ENCODE data around the gene TMTC1. TPM values are rescaled to one million over a fixed set of nuclear protein-coding genes. Genes with fewer than 3 reads are reported as not detected.

Gene TMTC1
- total and polyA plus RNA-seq, 2 experiments from 2014 or later: 4.8 to 24.3 TPM

DNA sequence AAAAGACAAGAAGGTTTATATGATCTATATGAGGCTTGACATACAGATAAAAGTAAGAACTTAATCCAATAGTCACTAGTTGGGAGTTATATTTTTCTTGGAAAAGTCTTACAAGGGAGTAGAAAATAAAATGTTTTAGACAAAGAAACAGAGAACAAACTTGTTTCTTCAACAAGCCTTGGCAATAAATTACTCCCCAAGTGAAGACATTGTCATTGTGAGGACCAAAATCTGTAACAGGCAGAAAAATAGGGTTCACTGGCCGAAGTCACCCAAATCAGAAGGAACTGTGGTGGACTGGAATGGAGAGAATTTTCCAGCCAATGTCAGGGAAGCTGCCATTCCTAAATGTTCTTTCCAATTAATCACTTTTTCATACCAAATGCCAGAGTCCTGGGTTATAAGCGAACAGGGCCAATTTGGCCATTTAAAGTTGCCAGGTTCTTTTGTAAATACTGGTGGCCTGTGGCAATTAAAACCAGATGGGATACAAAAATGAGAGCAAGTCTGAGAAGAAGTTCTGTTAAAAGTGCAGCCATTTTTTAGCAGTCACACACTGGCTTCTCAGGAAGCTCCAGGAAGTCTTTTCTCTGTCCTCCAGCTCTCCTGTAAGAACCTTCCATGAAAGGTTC lies 168.9 kb downstream of the TMTC1 start (continued):
- TF ChIP-seq, protein P1, sequence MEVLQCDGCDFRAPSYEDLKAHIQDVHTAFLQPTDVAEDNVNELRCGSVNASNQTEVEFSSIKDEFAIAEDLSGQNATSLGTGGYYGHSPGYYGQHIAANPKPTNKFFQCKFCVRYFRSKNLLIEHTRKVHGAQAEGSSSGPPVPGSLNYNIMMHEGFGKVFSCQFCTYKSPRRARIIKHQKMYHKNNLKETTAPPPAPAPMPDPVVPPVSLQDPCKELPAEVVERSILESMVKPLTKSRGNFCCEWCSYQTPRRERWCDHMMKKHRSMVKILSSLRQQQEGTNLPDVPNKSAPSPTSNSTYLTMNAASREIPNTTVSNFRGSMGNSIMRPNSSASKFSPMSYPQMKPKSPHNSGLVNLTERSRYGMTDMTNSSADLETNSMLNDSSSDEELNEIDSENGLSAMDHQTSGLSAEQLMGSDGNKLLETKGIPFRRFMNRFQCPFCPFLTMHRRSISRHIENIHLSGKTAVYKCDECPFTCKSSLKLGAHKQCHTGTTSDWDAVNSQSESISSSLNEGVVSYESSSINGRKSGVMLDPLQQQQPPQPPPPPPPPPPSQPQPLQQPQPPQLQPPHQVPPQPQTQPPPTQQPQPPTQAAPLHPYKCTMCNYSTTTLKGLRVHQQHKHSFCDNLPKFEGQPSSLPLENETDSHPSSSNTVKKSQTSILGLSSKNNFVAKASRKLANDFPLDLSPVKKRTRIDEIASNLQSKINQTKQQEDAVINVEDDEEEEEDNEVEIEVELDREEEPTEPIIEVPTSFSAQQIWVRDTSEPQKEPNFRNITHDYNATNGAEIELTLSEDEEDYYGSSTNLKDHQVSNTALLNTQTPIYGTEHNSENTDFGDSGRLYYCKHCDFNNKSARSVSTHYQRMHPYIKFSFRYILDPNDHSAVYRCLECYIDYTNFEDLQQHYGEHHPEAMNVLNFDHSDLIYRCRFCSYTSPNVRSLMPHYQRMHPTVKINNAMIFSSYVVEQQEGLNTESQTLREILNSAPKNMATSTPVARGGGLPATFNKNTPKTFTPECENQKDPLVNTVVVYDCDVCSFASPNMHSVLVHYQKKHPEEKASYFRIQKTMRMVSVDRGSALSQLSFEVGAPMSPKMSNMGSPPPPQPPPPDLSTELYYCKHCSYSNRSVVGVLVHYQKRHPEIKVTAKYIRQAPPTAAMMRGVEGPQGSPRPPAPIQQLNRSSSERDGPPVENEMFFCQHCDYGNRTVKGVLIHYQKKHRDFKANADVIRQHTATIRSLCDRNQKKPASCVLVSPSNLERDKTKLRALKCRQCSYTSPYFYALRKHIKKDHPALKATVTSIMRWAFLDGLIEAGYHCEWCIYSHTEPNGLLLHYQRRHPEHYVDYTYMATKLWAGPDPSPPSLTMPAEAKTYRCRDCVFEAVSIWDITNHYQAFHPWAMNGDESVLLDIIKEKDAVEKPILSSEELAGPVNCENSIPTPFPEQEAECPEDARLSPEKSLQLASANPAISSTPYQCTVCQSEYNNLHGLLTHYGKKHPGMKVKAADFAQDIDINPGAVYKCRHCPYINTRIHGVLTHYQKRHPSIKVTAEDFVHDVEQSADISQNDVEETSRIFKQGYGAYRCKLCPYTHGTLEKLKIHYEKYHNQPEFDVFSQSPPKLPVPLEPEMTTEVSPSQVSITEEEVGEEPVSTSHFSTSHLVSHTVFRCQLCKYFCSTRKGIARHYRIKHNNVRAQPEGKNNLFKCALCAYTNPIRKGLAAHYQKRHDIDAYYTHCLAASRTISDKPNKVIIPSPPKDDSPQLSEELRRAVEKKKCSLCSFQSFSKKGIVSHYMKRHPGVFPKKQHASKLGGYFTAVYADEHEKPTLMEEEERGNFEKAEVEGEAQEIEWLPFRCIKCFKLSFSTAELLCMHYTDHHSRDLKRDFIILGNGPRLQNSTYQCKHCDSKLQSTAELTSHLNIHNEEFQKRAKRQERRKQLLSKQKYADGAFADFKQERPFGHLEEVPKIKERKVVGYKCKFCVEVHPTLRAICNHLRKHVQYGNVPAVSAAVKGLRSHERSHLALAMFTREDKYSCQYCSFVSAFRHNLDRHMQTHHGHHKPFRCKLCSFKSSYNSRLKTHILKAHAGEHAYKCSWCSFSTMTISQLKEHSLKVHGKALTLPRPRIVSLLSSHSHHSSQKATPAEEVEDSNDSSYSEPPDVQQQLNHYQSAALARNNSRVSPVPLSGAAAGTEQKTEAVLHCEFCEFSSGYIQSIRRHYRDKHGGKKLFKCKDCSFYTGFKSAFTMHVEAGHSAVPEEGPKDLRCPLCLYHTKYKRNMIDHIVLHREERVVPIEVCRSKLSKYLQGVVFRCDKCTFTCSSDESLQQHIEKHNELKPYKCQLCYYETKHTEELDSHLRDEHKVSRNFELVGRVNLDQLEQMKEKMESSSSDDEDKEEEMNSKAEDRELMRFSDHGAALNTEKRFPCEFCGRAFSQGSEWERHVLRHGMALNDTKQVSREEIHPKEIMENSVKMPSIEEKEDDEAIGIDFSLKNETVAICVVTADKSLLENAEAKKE (CRISPR knock-in tag; IDR thresholded peaks at IDR 0.05): no peak
- TF ChIP-seq EZH2phosphoT487 (IDR thresholded peaks at IDR 0.05; ENCODE audit: unreplicated experiment): no peak
- TF ChIP-seq, protein P2, sequence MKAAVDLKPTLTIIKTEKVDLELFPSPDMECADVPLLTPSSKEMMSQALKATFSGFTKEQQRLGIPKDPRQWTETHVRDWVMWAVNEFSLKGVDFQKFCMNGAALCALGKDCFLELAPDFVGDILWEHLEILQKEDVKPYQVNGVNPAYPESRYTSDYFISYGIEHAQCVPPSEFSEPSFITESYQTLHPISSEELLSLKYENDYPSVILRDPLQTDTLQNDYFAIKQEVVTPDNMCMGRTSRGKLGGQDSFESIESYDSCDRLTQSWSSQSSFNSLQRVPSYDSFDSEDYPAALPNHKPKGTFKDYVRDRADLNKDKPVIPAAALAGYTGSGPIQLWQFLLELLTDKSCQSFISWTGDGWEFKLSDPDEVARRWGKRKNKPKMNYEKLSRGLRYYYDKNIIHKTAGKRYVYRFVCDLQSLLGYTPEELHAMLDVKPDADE (IDR thresholded peaks at IDR 0.05): no peak
- TF ChIP-seq, protein P3, sequence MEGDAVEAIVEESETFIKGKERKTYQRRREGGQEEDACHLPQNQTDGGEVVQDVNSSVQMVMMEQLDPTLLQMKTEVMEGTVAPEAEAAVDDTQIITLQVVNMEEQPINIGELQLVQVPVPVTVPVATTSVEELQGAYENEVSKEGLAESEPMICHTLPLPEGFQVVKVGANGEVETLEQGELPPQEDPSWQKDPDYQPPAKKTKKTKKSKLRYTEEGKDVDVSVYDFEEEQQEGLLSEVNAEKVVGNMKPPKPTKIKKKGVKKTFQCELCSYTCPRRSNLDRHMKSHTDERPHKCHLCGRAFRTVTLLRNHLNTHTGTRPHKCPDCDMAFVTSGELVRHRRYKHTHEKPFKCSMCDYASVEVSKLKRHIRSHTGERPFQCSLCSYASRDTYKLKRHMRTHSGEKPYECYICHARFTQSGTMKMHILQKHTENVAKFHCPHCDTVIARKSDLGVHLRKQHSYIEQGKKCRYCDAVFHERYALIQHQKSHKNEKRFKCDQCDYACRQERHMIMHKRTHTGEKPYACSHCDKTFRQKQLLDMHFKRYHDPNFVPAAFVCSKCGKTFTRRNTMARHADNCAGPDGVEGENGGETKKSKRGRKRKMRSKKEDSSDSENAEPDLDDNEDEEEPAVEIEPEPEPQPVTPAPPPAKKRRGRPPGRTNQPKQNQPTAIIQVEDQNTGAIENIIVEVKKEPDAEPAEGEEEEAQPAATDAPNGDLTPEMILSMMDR (conservative IDR thresholded peaks at IDR 0.05; ENCODE audit: low read depth in 2 of 2): no peak

DNA sequence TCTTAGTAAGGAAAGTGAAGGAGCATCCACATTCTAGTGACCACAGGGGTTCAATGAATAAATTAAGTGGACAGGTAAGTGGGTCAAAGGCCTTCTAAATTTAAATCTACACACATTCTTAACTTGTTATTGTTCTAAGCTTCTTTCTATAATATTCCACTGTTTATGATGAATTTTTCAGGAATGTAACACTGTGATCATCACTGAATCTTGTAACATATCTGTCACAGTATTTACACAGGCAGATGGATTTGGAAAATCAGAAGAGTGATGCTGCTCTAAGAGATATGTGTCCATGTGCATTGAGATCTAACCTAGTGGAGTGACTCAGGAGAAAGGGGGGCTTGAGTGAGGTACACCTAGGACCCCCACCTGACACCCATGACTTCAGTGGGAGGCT lies 170.8 kb downstream of the TMTC1 start:
- no peaks in the 10 kb centered on the region for H3F3A ChIP-seq (replicated peaks; ENCODE audit: low read depth)
- Mint-ChIP-seq H3K9me3 (no peaks in the 10 kb centered on the region), H3K36me3 (ENCODE audit: low read depth) (peaks cover 6% of the 10 kb centered on the region; the same call in 2 of the 3 replicates), H3K4me1 (peaks cover 20% of the 10 kb centered on the region), H3K27ac (peak overlapping the region; percentile 83), H3K27me3 (ENCODE audit: insufficient read depth, low read depth, poor library complexity) (peaks cover 3% of the 10 kb centered on the region), H3K4me3 (no peak overlapping the region)
- H3K4me1 ChIP-seq (ENCODE audit: insufficient read depth): no peaks in the 10 kb centered on the region; the same call in 1 of the 2 replicates
- no peaks in the 10 kb centered on the region for H3K79me2 ChIP-seq (replicated peaks; ENCODE audit: insufficient read depth)
- H3K27ac ChIP-seq (ENCODE audit: low read depth): no peak overlapping the region
- H3K27me3 ChIP-seq (ENCODE audit: insufficient read depth): no peaks in the 10 kb centered on the region
- no peak for ATAC-seq
- DNase-seq (ENCODE audit: low spot score): no peak
- H3K36me3 ChIP-seq (ENCODE audit: insufficient read depth): no peaks in the 10 kb centered on the region
- H4K20me1 ChIP-seq (replicated peaks; ENCODE audit: insufficient read depth): no peaks in the 10 kb centered on the region
- 0 out of 2 replicates have a peak, but pooled peaks cover 5% of the 10 kb centered on the region for H3K9me2 ChIP-seq (ENCODE audit: insufficient read depth)
- no peak overlapping the region for H3K4me2 ChIP-seq
- H3K4me3 ChIP-seq: no peak overlapping the region
- no peak overlapping the region for H2AFZ ChIP-seq
- TF ChIP-seq CREB1 (CRISPR knock-in tag; IDR thresholded peaks at IDR 0.05; ENCODE audit: low read depth): no peak
- no peak for TF ChIP-seq STAT1 (IDR thresholded peaks at IDR 0.05; ENCODE audit: unreplicated experiment)
- TF ChIP-seq EZH2 (IDR thresholded peaks at IDR 0.05; ENCODE audit: low read depth, unreplicated experiment): no peak
- TF ChIP-seq, protein P4, sequence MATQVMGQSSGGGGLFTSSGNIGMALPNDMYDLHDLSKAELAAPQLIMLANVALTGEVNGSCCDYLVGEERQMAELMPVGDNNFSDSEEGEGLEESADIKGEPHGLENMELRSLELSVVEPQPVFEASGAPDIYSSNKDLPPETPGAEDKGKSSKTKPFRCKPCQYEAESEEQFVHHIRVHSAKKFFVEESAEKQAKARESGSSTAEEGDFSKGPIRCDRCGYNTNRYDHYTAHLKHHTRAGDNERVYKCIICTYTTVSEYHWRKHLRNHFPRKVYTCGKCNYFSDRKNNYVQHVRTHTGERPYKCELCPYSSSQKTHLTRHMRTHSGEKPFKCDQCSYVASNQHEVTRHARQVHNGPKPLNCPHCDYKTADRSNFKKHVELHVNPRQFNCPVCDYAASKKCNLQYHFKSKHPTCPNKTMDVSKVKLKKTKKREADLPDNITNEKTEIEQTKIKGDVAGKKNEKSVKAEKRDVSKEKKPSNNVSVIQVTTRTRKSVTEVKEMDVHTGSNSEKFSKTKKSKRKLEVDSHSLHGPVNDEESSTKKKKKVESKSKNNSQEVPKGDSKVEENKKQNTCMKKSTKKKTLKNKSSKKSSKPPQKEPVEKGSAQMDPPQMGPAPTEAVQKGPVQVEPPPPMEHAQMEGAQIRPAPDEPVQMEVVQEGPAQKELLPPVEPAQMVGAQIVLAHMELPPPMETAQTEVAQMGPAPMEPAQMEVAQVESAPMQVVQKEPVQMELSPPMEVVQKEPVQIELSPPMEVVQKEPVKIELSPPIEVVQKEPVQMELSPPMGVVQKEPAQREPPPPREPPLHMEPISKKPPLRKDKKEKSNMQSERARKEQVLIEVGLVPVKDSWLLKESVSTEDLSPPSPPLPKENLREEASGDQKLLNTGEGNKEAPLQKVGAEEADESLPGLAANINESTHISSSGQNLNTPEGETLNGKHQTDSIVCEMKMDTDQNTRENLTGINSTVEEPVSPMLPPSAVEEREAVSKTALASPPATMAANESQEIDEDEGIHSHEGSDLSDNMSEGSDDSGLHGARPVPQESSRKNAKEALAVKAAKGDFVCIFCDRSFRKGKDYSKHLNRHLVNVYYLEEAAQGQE (IDR thresholded peaks at IDR 0.05; ENCODE audit: unreplicated experiment): no peak
- no peak for TF ChIP-seq ZNF114 (CRISPR knock-in tag; IDR thresholded peaks at IDR 0.05)
- TF ChIP-seq POLR2AphosphoS5 (IDR thresholded peaks at IDR 0.05; ENCODE audit: low read depth): no peak
- no peak for TF ChIP-seq NANOG (IDR thresholded peaks at IDR 0.05; ENCODE audit: borderline replicate concordance)
- no peak for TF ChIP-seq ZNF331 (CRISPR knock-in tag; IDR thresholded peaks at IDR 0.05; ENCODE audit: low read depth)
